LoVo (cell line): ENCODE data around the gene NABP1.
"Not testable (repeated sequence)": the region's sequence is repeated elsewhere in the genome, so short reads cannot be mapped to it uniquely, and the experiment has no call there.

Experiments used
- DNase-seq: peaks from one replicate; pipeline ENCODE4 v3.0.0-alpha.2; 2016; ENCODE audit warnings: low spot score

Gene NABP1

GRCh38 chr2:191677646-191678436, at the start of gene NABP1:
TSS of gene NABP1 (plus strand) at chr2:191678136. CDS start at chr2:191678615, 479 bp downstream.
- peak; percentile 99 for DNase-seq

- no peak for DNase-seq
These were observed 48.9 kb upstream of the NABP1 start for GRCh38 chr2:191629001-191629453.

DNA sequence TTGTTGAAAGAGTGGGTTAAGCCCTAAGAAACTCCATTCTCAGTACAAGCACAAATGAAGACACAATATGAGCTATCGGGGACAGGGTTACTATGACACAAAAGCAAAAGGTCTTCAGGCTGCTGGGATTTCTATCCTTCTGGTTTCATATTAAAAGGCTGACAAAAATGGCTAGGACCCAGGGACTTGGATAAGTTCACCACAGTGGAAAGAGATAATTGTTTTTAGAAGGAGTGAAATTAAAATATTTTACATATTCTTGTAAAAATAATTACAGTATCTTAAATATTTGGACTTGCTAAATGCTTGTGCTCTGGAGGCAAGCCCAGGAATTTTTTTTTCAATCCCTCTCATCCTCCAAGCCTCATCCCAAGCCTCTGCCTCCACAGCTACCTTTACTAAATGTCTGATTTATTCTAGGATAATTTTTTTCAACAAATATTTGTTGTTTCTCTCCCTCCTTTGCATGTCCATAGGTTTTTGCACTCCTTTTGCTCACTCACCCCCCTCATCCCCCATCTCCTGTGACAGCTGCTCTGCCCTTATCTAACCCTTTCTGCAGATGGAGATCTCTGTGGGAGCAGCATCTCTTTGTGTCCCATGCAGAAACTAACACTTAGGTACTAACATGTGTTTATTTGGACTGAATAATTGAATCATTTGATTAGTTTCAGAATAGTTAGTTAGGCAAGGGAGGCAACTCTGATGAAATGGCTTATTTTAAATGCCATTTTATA, 47.8 kb upstream of the NABP1 start:
- no peak for DNase-seq

DNA sequence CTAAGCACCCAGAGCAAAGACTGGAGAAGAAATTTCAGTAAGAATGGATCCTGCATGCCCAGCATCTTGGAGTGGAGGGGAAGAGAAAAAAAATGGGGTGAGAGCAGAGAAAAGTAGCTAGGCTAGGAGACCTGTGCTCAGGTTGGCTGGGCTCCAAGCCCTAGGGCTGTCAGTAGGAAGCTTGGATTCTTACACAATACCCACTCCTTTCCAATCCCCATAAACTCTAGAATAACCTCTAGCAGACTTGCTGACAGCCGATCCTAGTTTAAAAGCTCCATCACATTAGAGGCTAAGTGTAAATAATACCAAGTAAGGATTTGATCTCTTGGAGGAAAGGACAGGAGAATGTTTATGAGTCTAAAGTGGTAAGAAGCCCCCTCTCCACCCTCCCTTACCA, 46.2 kb upstream of the NABP1 start:
- DNase-seq, result peak; percentile 84

- DNase-seq, result no peak
These were observed 45.5 kb upstream of the NABP1 start for GRCh38 chr2:191632426-191632825.

DNA sequence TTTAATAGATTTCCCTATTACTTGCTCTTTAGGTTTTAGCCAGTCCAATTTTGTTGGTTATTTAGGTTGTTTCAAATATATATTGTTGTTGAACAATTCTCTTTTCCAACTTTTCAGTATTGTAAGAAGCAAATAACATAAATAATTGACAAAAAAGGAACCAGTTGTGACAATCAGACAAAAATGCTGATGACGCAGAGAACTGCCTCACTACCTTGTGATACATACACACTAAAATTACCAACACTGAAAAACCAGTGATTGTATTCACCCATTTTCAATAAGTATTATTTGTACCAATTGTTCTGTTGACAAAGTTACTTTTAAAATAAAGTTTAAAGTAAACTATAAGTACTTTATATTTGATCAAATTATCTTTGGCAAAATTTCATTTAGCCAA, 43.1 kb upstream of the NABP1 start:
- DNase-seq, result no peak

DNA sequence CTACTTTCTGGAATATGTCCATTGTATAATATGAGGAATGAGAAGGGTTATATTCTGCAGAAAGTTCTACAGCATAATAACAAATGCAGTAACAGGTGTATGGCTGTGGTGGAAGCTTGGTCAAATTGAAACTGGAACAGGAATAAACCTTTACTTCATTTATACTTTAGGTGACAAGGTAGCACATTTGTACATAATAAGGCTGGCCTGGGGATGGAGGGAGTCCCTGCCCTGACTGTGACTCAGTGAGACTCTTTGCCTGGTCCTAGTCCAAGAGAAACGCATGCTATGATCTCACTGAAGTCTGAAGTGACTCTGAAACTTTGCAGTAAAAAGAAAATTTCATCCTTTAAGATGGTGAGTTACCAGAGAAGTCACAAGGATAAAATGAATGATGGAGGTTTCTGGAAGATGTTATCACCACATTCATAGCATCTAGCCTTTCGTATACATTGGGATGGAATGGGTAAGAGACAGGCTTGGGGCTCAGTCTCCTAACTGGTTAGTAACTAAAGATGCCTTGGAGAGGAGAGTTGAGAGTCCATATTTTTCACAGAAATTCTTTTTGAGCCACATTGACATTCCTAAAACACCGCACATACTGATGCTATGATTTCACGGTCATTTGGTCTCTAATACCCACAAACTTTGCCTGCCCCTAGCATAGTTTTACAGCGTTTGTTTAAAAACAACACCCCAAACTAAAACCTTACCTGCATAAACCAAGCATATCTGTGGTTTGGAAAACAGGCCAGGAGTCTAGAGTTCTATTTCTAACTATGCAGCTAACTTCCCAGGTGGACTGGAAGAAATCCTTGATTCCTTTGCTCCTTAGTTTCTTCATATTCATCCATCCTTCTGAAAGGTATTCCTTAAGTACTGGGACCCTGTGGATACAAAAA, 42.4 kb upstream of the NABP1 start:
- peak; percentile 53 for DNase-seq

GRCh38 chr2:191636235-191636543, 41.7 kb upstream of the NABP1 start:
- peak; percentile 81 for DNase-seq

DNA sequence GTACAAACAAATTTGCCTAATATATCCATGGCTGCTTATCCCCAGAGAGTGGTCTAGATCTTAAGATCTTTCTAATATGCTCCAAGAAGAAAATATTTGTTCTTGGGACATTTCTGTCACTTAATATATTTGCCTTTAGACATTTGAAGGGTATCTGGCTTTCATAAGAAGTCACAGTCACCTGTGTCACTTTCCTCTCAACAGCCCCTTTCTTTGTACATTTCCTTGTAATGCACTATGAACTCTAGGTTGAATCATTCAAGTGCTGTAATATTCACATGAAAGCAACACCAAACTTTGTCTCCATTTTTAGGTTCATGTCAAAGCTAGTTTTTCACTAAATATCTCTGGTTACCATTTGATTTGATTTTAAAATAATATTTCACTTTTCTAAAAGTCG, 41.4 kb upstream of the NABP1 start:
- DNase-seq, result no peak

DNA sequence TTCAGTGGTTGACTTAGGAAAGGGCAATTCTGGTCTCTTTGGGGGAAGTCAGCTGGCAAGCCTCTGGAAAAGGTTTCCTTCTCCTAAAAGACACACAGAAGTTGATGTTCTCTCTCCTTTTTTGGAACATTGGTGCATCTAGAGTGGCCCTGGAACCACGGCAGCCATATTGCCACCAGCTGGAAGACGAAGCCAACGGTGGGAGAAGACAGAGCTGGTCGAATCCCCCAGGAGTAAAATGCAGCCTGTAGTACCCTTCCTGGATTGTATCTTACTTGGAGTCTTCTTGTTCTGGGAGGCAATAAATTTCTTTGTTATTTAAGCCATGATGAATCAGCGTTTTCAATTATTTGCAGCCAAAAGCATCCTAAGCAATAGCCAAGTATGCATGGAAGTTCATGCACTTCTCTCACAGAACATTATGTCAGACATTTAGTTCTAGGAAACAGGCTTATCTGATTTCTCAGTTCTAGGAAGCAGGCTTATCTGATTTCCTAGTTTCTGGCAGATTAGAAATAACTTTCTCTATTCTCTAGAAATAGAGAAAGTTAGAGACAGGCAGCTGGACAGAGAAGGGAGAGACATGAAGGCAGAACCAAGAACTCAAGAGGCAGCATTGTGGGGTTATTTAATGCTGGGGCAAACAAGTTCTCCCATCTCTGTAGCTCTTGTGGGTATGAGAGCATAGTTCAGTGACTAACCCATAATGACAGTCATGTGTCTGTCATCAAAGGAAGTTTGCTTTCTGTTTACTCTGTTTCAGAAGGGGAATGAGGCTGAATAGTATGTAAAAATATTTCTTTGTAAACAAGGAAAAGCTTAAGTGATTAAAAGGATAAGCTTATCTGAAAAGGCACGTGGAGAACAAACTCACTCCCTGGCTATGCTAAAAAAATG, 40.5 kb upstream of the NABP1 start:
- DNase-seq, result peak; percentile 84

DNA sequence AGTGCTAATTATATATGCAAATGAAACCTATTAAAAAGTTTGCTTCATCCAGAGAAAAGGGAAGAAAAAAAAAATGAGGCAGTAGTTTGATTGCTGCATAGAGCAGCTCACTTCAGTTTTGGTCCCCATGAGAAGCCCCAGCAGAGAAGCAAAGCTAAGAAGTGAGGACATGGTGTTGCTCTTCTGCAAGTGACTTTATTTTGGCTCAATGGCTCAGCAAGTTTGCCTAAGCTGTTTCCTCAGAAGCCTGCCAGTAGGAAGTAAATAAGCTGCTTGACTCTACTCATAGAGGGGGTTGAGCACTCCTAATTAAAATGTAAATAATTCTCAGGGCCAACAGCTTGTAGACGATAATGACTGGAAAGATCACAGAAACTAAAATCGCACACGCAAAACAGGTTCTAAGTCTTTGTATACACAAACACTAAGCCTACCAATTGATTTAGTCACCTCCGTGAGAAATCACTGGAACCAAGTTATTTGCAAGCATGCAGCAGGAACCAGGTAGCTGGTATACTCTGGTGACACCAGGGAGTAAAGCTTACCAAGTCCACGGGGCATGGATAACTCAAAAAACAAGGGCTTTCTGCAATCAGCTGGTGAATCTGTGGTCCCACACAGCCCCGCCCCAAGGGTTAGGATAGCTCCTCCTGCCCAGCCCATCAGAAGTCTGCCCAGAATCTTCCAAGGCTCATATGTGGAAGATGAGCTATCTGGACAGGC, 39.7 kb upstream of the NABP1 start:
- DNase-seq, result peak; percentile 43

- no peak for DNase-seq
These were observed 39.1 kb upstream of the NABP1 start for GRCh38 chr2:191638802-191639172.

DNA sequence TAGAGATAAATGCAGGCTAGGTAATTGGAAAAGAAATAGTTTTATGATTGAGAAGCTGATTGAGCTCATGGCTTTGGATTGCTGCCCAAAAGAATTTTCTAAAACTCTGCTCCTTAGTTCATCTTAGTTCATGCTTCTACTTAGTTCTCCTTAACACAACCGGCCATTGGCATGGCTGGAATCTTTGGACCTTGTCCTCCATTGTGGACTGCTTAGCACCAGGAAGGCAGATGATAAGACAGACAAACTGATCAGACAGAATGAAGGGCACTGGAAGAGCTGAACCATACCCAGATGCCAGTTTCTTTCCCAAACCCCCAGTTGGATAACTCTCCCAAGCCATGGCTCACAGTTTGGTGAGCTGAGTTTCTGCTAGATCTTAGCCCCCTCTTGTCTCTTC, 36.3 kb upstream of the NABP1 start:
- no peak for DNase-seq

DNA sequence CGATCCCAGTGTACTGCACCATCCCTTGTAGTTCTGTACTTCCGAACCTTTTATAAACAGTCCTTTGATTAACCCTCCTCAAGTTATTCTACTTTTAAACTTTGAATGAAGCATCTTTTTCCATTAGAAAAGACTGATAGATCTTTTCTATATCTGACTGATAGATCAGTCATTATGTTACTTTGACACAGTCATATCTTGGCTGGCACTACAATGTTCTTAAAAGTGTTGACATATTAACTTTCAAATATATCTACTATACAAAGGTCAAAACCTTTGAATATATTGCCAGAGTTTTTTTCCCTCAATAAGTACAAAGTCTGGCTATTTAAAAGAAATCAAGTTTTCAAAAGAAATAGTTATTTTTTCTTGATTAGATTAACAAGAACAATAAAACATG, 35.4 kb upstream of the NABP1 start:
- no peak for DNase-seq

- peak; percentile 82 for DNase-seq
These were observed 34.5 kb upstream of the NABP1 start for GRCh38 chr2:191643429-191643828.

- not testable (repeated sequence) for DNase-seq
These were observed 33.3 kb upstream of the NABP1 start for GRCh38 chr2:191644613-191645012.

DNA sequence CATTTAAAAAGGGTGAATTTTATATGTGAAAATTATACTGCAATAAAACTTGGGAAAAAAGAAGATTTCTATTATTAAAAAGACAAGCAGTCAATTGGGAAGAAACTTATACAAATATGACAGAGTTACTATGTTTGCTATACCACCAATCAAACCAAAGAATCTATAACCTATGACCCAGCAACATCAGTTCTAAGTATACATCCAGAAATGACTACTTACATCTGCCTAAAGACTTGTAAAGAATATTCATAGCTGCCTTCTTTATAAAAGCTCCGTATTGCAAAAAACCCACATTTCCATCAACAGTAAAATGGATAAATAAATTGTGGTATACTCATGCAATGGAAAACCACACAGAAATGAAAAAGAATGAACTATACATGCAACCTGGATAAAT, 32.9 kb upstream of the NABP1 start:
- DNase-seq, result no peak

DNA sequence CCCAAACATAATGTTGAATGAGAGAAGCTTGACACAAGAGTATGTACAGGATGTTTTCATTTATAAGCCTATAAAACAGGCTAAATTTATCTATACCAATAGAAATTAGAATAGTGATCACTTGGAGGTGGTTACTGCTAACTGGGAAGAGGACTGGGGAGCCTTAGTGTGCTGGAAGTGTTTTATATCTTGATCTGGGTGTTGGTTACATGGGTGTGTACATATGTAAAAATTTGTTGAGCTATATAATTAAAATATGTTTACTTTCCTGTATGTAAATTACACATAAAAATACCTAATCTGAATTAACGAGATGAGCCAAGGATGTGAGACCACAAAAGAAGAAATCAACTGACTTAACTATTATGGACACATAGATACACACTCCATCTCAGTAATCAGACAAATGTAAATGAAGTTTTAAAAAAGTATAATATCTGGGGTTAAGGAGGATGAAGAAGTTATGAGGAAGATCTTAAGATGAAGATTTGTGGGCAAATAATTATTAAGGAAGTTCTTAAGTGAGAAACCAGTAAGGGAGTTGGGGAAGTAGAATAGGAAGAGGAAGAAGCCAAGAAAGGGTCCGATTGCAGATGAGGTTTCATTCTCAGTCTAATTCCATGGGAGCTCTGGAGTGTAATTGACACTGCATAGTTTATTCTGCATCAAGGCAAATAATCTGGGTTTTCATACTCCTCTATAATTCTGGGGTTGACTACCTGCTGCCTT, 32.3 kb upstream of the NABP1 start:
- no peak for DNase-seq

DNA sequence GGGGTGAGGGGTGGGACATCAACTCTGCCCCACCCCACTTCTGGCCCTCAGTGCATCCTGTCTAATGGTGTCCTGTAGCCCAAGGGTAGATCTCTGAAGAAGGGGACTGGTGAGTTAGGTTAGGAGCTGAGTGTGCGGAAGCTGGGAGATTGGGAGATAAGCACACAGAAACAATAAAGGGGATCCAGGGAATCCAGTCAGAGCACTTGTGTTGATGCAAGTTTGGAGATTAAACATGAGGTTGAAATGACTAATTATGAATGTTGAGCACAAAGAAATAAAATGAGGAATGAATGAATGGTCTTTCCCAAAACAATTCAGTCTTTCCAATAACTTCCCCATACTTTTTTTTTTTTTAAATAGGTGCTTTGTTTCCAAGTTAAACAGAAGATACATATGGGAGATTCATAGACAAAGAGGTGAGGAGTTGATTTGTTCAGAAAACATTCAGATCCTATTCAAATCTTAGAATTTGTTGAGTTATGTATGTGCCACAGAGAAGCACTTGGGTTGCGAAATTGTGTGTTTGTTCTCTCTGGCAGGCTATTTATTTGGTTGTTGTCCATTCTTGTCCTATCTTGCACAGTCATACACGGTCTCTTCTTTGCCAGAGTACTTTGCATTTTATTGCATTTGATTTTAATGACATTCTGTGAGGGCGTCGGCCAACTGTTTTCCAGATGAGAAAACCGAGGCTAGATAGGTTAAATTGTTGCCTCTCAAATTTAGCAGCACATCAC, 31.6 kb upstream of the NABP1 start:
- peak; percentile 54 for DNase-seq
